ENCODE measurements around the gene ADAMTS18.

DNA sequence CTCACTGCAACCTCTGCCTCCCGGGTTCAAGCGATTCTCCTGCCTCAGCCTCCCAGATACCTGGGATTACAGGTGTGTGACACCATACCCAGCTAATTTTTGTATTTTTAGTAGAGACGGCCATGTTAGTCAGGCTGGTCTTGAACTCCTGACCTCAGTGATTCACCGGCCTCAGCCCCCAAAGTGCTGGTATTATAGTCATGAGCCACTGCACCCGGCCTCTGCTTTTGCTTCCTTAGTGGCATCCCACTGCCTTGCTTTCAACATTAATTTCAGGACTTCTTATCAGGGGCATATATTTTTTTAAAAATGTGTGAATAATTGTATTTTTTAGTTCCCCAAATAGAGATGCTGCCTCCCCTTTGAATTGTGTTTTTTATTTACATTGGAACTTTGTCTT lies 136.8 kb downstream of the ADAMTS18 start:
- TF ChIP-seq CTCF (IDR thresholded peaks at IDR 0.05) (no peak), POLR2A (IDR thresholded peaks at IDR 0.05) (no peak)
